DND-41 (cell line): ENCODE data around the gene FGF14.

Experiments
- ATAC-seq: fragments of 200-7000 bp; cut with Tn5 transposase; 3 replicates; pipeline ENCODE4 v1.9.1; 2021; ENCODE audit warnings: low read depth; ENCODE audit not compliant: insufficient read depth
- DNase-seq: peaks from one replicate; pipeline ENCODE4 v3.0.0-alpha.2; 2020
- H2AFZ ChIP-seq: 2 replicates; pipeline ENCODE4 v1.6.0; 2012; ENCODE audit warnings: low read depth, low read length
- H3K27ac ChIP-seq: 2 replicates; pipeline ENCODE4 v1.5.1; 2012; ENCODE audit warnings: low read length, inconsistent platforms
- H3K27me3 ChIP-seq: fragments of 200-600 bp; sonication (generic); 2 replicates; pipeline ENCODE4 v1.6.0; 2012; ENCODE audit warnings: low read length, mild to moderate bottlenecking, inconsistent platforms; ENCODE audit not compliant: insufficient read depth, poor library complexity
- H3K36me3 ChIP-seq: 2 replicates; pipeline ENCODE4 v1.5.1; 2012; ENCODE audit warnings: low read length, inconsistent platforms; ENCODE audit not compliant: insufficient read depth
- H3K4me1 ChIP-seq: 2 replicates; pipeline ENCODE4 v1.5.1; 2012; ENCODE audit warnings: mild to moderate bottlenecking, low read length; ENCODE audit not compliant: insufficient read depth
- H3K4me2 ChIP-seq: 2 replicates; pipeline ENCODE4 v1.6.0; 2012; ENCODE audit warnings: mild to moderate bottlenecking, moderate library complexity, low read length, inconsistent platforms; ENCODE audit not compliant: insufficient read depth
- H3K4me3 ChIP-seq, 2 experiments: fragments of 200-600 bp in 1 of 2; shearing (Covaris generic) in 1 of 2; 2 replicates each; pipeline ENCODE4 v1.5.1; 2012 to 2016; ENCODE audit warnings: inconsistent platforms in 2 of 2, low read length in 2 of 2, mild to moderate bottlenecking in 2 of 2, low read depth in 1 of 2, moderate library complexity in 1 of 2
- H3K79me2 ChIP-seq: 2 replicates; pipeline ENCODE4 v1.6.0; 2012; ENCODE audit warnings: low read length, inconsistent platforms; ENCODE audit not compliant: insufficient read depth
- H3K9ac ChIP-seq: 2 replicates; pipeline ENCODE4 v1.6.0; 2012; ENCODE audit warnings: low read depth, mild to moderate bottlenecking, inconsistent platforms, low read length, moderate library complexity
- H3K9me3 ChIP-seq: 2 replicates; pipeline ENCODE4 v1.5.1; 2012; ENCODE audit warnings: low read length, moderate library complexity, mild to moderate bottlenecking, inconsistent platforms; ENCODE audit not compliant: insufficient read depth, severe bottlenecking
- H4K20me1 ChIP-seq: 2 replicates; pipeline ENCODE4 v1.6.0; 2012; ENCODE audit warnings: low read length; ENCODE audit not compliant: insufficient read depth
- EZH2 ChIP-seq: IDR thresholded peaks from 3 replicates; pipeline ENCODE4 v1.6.1; 2012; ENCODE audit warnings: borderline replicate concordance, low read depth, mild to moderate bottlenecking, moderate library complexity, low read length, inconsistent platforms; ENCODE audit not compliant: severe bottlenecking
- TF ChIP-seq, protein P1 (sequence below): IDR thresholded peaks from 2 replicates; pipeline ENCODE4 v1.5.1; 2012; ENCODE audit warnings: borderline replicate concordance, low read length, moderate library complexity, mild to moderate bottlenecking; ENCODE audit not compliant: poor library complexity, severe bottlenecking; ENCODE audit errors: extremely low read depth

The FGF14 gene

DNA sequence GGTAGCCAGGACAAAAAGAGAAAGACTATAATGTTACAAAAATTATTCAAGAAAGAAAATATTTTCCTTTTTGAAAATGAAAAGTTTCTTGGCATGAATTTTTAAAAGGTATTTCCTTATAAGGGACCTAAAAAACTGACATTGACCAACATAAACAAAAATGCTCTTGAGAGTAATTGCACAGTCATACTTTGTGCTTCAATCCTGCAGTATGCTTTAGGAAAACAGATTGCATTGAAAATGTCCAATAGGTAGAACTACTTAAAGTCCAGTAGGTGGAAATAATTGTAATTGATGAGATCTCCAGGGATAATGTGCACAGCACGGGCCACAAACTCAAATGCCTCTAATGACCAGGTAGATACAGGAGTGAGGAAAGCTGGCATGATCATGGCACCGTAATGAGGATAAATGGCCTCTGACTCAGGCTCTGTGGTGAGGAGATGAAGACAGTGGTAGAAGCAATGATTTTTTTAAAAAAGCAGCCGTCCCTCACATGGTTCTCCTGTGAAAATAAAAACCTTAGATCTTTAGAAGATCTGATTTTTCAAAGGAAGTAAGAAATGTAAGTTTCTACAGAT, 671.3 kb downstream of the FGF14 start:
- Histone ChIP-seq H3K9me3 (no peaks in the 10 kb centered on the region), H3K27ac (no peak overlapping the region)

DNA sequence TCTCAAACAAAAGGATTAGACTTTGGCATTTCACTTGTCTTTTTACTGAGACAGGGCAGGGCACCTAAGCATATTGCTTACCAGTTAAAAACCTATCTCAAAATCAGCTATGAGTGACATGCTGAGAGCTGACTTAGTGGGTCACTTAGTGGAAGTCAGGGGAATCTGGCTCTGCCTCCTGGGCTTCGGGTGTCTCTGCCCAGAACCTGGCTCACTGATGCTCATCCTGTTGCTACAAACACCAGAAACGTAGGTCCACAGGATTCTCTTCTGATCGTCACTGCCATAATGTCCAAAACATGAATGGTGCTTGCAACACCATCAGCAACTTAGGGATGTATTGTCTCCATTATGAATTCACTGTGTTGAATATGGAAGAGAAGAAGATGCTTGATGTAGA, 673.2 kb downstream of the FGF14 start:
- Histone ChIP-seq H4K20me1 (no peaks in the 10 kb centered on the region), H3K36me3 (no peaks in the 10 kb centered on the region), H3K9ac (no peak overlapping the region), H3K27ac (no peak overlapping the region), H3K4me3 (no peak overlapping the region), H3K9me3 (no peaks in the 10 kb centered on the region), H3K4me2 (no peak overlapping the region), H2AFZ (no peak overlapping the region), H3K4me1 (peaks cover 12% of the 10 kb centered on the region), H3K79me2 (no peaks in the 10 kb centered on the region), H3K27me3 (no peaks in the 10 kb centered on the region)
- TF ChIP-seq EZH2: no peak
- TF ChIP-seq, protein P1, sequence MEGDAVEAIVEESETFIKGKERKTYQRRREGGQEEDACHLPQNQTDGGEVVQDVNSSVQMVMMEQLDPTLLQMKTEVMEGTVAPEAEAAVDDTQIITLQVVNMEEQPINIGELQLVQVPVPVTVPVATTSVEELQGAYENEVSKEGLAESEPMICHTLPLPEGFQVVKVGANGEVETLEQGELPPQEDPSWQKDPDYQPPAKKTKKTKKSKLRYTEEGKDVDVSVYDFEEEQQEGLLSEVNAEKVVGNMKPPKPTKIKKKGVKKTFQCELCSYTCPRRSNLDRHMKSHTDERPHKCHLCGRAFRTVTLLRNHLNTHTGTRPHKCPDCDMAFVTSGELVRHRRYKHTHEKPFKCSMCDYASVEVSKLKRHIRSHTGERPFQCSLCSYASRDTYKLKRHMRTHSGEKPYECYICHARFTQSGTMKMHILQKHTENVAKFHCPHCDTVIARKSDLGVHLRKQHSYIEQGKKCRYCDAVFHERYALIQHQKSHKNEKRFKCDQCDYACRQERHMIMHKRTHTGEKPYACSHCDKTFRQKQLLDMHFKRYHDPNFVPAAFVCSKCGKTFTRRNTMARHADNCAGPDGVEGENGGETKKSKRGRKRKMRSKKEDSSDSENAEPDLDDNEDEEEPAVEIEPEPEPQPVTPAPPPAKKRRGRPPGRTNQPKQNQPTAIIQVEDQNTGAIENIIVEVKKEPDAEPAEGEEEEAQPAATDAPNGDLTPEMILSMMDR: no peak
- no peak for ATAC-seq
- DNase-seq: no peak

More for the DNA sequence above, 671.3 kb downstream of the FGF14 start:
- DNase-seq (no peak), ATAC-seq (no peak)
- Histone ChIP-seq H4K20me1 (no peaks in the 10 kb centered on the region), H3K79me2 (no peaks in the 10 kb centered on the region), H3K4me3 (no peak overlapping the region), H3K4me2 (no peak overlapping the region), H3K4me1 (peaks cover 12% of the 10 kb centered on the region), H3K27me3 (no peaks in the 10 kb centered on the region), H3K36me3 (no peaks in the 10 kb centered on the region), H3K9ac (no peak overlapping the region), H2AFZ (no peak overlapping the region)
- TF ChIP-seq, protein P1: no peak
- no peak for TF ChIP-seq EZH2

DNA sequence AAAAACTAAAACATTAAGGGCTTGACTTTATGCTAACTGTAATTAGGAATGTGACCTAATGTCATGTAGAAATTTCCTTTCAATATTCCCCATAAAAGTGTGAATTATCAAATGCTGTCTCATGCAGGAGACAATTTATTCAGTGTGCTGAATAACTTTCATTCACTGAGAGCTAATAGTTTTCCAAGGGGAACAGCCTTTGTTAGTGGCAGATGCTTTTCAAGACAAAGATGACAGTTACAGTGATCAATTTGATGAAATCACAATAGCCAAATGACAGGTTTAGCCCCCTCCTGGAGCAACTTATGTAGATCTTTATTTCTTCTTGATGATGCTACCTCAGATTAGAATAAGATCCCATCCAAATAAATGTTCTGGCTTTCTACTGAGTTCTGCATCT, 673.8 kb downstream of the FGF14 start:
- H3K36me3 ChIP-seq: no peaks in the 10 kb centered on the region
- no peak overlapping the region for H2AFZ ChIP-seq
- no peak for TF ChIP-seq EZH2
- TF ChIP-seq, protein P1: no peak
- peaks cover 12% of the 10 kb centered on the region for H3K4me1 ChIP-seq
- no peaks in the 10 kb centered on the region for H3K27me3 ChIP-seq
- no peaks in the 10 kb centered on the region for H3K9me3 ChIP-seq
- no peak overlapping the region for H3K9ac ChIP-seq
- DNase-seq (no peak), ATAC-seq (no peak)
- no peak overlapping the region for H3K4me2 ChIP-seq
- no peak overlapping the region for H3K27ac ChIP-seq
- no peak overlapping the region for H3K4me3 ChIP-seq
- H3K79me2 ChIP-seq: no peaks in the 10 kb centered on the region
- no peaks in the 10 kb centered on the region for H4K20me1 ChIP-seq
